H9 (cell line): ENCODE data around the gene TCEAL8. TPM values are rescaled to one million over a fixed set of nuclear protein-coding genes. Genes with fewer than 3 reads are reported as not detected.

Experiments
- DNase-seq: peaks from one replicate; pipeline ENCODE4 v3.0.0-alpha.2; 2017
- H2AFZ ChIP-seq: one replicate; pipeline ENCODE4 v1.6.1; 2013; ENCODE audit warnings: mild to moderate bottlenecking, low read length, control low read depth, moderate library complexity
- H2AK5ac ChIP-seq: 2 replicates; pipeline ENCODE4 v1.6.1; 2013; ENCODE audit warnings: low read length, control low read depth, mixed read lengths; ENCODE audit not compliant: insufficient read length
- H2BK120ac ChIP-seq: one replicate; pipeline ENCODE4 v1.6.1; 2013; ENCODE audit warnings: low read depth, mild to moderate bottlenecking, low read length, control low read depth, inconsistent platforms; ENCODE audit not compliant: poor library complexity, severe bottlenecking
- H2BK12ac ChIP-seq: 2 replicates; pipeline ENCODE4 v1.6.1; 2013; ENCODE audit warnings: low read length, control low read depth, mixed read lengths, low read depth; ENCODE audit not compliant: insufficient read length
- H2BK15ac ChIP-seq: 2 replicates; pipeline ENCODE4 v1.6.1; 2013; ENCODE audit warnings: low read depth, low read length, control low read depth
- H2BK20ac ChIP-seq: one replicate; pipeline ENCODE4 v1.6.1; 2013; ENCODE audit warnings: low read depth, mild to moderate bottlenecking, low read length, control low read depth, inconsistent platforms; ENCODE audit not compliant: poor library complexity, severe bottlenecking
- H2BK5ac ChIP-seq: 2 replicates; pipeline ENCODE4 v1.6.1; 2013; ENCODE audit warnings: low read length, control low read depth, mixed read lengths; ENCODE audit not compliant: insufficient read length
- H3K14ac ChIP-seq: 2 replicates; pipeline ENCODE4 v1.6.1; 2013; ENCODE audit warnings: low read length, control low read depth; ENCODE audit not compliant: insufficient read depth
- H3K18ac ChIP-seq: 2 replicates; pipeline ENCODE4 v1.6.1; 2013; ENCODE audit warnings: low read depth, mild to moderate bottlenecking, mixed read lengths, low read length, control low read depth; ENCODE audit not compliant: insufficient read length
- H3K23ac ChIP-seq: 2 replicates; pipeline ENCODE4 v1.6.1; 2013; ENCODE audit warnings: low read length, control low read depth, mixed read lengths, low read depth; ENCODE audit not compliant: insufficient read length
- H3K23me2 ChIP-seq: 2 replicates; pipeline ENCODE4 v1.6.1; 2013; ENCODE audit warnings: low read depth, mild to moderate bottlenecking, mixed read lengths, low read length, control low read depth; ENCODE audit not compliant: insufficient read length, poor library complexity, severe bottlenecking
- H3K27ac ChIP-seq: 2 replicates; pipeline ENCODE4 v1.5.1; 2013; ENCODE audit warnings: low read length, control low read depth, mixed read lengths, low read depth; ENCODE audit not compliant: insufficient read length
- H3K27me3 ChIP-seq: 2 replicates; pipeline ENCODE4 v1.6.1; 2013; ENCODE audit warnings: low read length, control low read depth, inconsistent platforms; ENCODE audit not compliant: insufficient read depth
- H3K4ac ChIP-seq: 2 replicates; pipeline ENCODE4 v1.6.1; 2013; ENCODE audit warnings: low read depth, mild to moderate bottlenecking, control low read depth, inconsistent platforms, low read length, moderate library complexity
- H3K4me1 ChIP-seq: 2 replicates; pipeline ENCODE4 v1.6.1; 2013; ENCODE audit warnings: low read length, control low read depth, inconsistent platforms; ENCODE audit not compliant: insufficient read depth
- H3K4me2 ChIP-seq: 2 replicates; pipeline ENCODE4 v1.6.1; 2013; ENCODE audit warnings: low read length, control low read depth, mixed read lengths; ENCODE audit not compliant: insufficient read length, insufficient read depth
- H3K56ac ChIP-seq: 2 replicates; pipeline ENCODE4 v1.6.1; 2013; ENCODE audit warnings: low read depth, mild to moderate bottlenecking, mixed read lengths, low read length, control low read depth; ENCODE audit not compliant: insufficient read length
- H3K79me1 ChIP-seq: 2 replicates; pipeline ENCODE4 v1.6.1; 2013; ENCODE audit warnings: low read depth, mild to moderate bottlenecking, moderate library complexity, low read length, control low read depth, inconsistent platforms; ENCODE audit not compliant: insufficient read depth, poor library complexity, severe bottlenecking
- H3K79me2 ChIP-seq: 2 replicates; pipeline ENCODE4 v1.6.1; 2013; ENCODE audit warnings: low read length, control low read depth, inconsistent platforms; ENCODE audit not compliant: insufficient read depth
- H3K9ac ChIP-seq: 2 replicates; pipeline ENCODE4 v1.6.1; 2013; ENCODE audit warnings: low read length, control low read depth, mixed read lengths; ENCODE audit not compliant: insufficient read length; ENCODE audit errors: extremely low read depth
- H3K9me3 ChIP-seq: one replicate; pipeline ENCODE4 v1.6.1; 2013; ENCODE audit warnings: low read depth, low read length, inconsistent platforms; ENCODE audit not compliant: control insufficient read depth
- H3T11ph ChIP-seq: one replicate; pipeline ENCODE4 v1.6.1; 2013; ENCODE audit warnings: mild to moderate bottlenecking, low read length, control low read depth, inconsistent platforms
- H4K20me1 ChIP-seq: one replicate; pipeline ENCODE4 v1.6.1; 2013; ENCODE audit not compliant: control insufficient read depth, insufficient read length, insufficient read depth
- H4K5ac ChIP-seq: 2 replicates; pipeline ENCODE4 v1.6.1; 2013; ENCODE audit warnings: low read depth, mild to moderate bottlenecking, mixed read lengths, low read length, control low read depth; ENCODE audit not compliant: insufficient read length
- H4K8ac ChIP-seq: replicated peaks from 2 replicates; pipeline ENCODE4 v1.6.1; 2013; ENCODE audit warnings: low read length, control low read depth, mixed read lengths, low read depth; ENCODE audit not compliant: insufficient read length
- H4K91ac ChIP-seq: 2 replicates; pipeline ENCODE4 v1.6.1; 2013; ENCODE audit warnings: low read depth, mild to moderate bottlenecking, moderate library complexity, mixed read lengths, low read length, control low read depth; ENCODE audit not compliant: insufficient read length
- H3K27ac Mint-ChIP-seq, 3 experiments: 2 replicates in 2 of 3; 3 replicates in 1 of 3; pipeline ENCODE4 v1.8.0; 2020 to 2021; ENCODE audit warnings: mixed read lengths in 3 of 3, mild to moderate bottlenecking in 1 of 3, moderate library complexity in 1 of 3
- H3K27me3 Mint-ChIP-seq: 2 replicates; pipeline ENCODE4 v1.8.0; 2021; ENCODE audit warnings: low read depth, mild to moderate bottlenecking, moderate library complexity, mixed read lengths
- H3K36me3 Mint-ChIP-seq, 3 experiments: 2 replicates in 2 of 3; 3 replicates in 1 of 3; pipeline ENCODE4 v1.8.0; 2020 to 2021; ENCODE audit warnings: low read depth in 3 of 3, mixed read lengths in 3 of 3; ENCODE audit not compliant: insufficient read depth in 1 of 3
- H3K4me1 Mint-ChIP-seq, 2 experiments: 2 replicates each; pipeline ENCODE4 v1.8.0; 2020; ENCODE audit warnings: mixed read lengths in 2 of 2
- H3K4me3 Mint-ChIP-seq, 2 experiments: 2 replicates in 1 of 2; 3 replicates in 1 of 2; pipeline ENCODE4 v1.8.0; 2020 to 2021; ENCODE audit warnings: mild to moderate bottlenecking in 2 of 2, mixed read lengths in 2 of 2, moderate library complexity in 1 of 2
- H3K9me3 Mint-ChIP-seq, 2 experiments: 2 replicates in 1 of 2; 3 replicates in 1 of 2; pipeline ENCODE4 v1.8.0; 2020; ENCODE audit warnings: mild to moderate bottlenecking in 2 of 2, mixed read lengths in 2 of 2, moderate library complexity in 1 of 2
- CTCF ChIP-seq: fragments of 200-600 bp; sonication (generic); conservative IDR thresholded peaks from 3 replicates; pipeline ENCODE4 v1.8.0; 2021; ENCODE audit warnings: antibody characterized with exemption, mild to moderate bottlenecking
- WGBS: extraction: QIAGEN DNeasy Blood & Tissue Kit; methylation state at CpG from one replicate; pipeline ENCODE4 v1.1.7; 2013; ENCODE audit warnings: missing lambda C conversion rate, low lambda C conversion rate, mixed read lengths; ENCODE audit not compliant: insufficient read length; ENCODE audit errors: extremely low coverage; 5-methylcytosine and 5-hydroxymethylcytosine counted together
- total RNA-seq: library from RNA; stranded (reverse); gene quantifications from 2 replicates; pipeline ENCODE4 v1.2.1, GENCODE V29; 2021

TCEAL8 gene
- total RNA-seq, 1 experiment from 2014 or later: 78.1 TPM

GRCh38 chrX:103250977-103251376 is 4.0 kb downstream of the TCEAL8 start:
- Histone ChIP-seq H3K9me3 (no peaks in the 10 kb centered on the region), H3K9ac (no peak overlapping the region), H2BK12ac (no peak overlapping the region), H3K56ac (no peak overlapping the region), H2BK120ac (no peak overlapping the region), H2BK15ac (no peak overlapping the region), H4K8ac (no peak overlapping the region), H3K79me1 (no peaks in the 10 kb centered on the region), H2BK20ac (no peak overlapping the region), H3K4me2 (no peak overlapping the region), H4K20me1 (no peaks in the 10 kb centered on the region), H3K79me2 (no peaks in the 10 kb centered on the region), H4K5ac (no peak overlapping the region), H4K91ac (no peak overlapping the region), H2AK5ac (no peak overlapping the region), H3K14ac (no peak overlapping the region), H2AFZ (no peak overlapping the region), H2BK5ac (no peak overlapping the region), H3K27me3 (no peaks in the 10 kb centered on the region), H3K4me1 (0 out of 2 replicates have a peak, but pooled peaks cover 2% of the 10 kb centered on the region), H3K18ac (no peak overlapping the region), H3T11ph (no peak overlapping the region), H3K4ac (no peak overlapping the region), H3K23ac (no peak overlapping the region), H3K27ac (no peak overlapping the region), H3K23me2 (peaks cover 4% of the 10 kb centered on the region)
- Mint-ChIP-seq H3K4me3 (no peak overlapping the region), H3K4me1 (peaks cover 7 to 20% of the 10 kb centered on the region in 2 experiments; a peak in 3 of 4 replicates), H3K36me3 (peaks cover 16 to 19% (median 17%) of the 10 kb centered on the region in 3 experiments), H3K9me3 (peaks cover 2 to 46% of the 10 kb centered on the region in 2 experiments; a peak in 4 of 5 replicates), H3K27me3 (no peaks in the 10 kb centered on the region; the same call in 1 of the 2 replicates), H3K27ac (no peak overlapping the region)
- no peak for DNase-seq
- no peak for TF ChIP-seq CTCF
- WGBS: no CpG with 5 or more reads among the region's 5 CpGs
